PC-9 (cell line): Measurements from ENCODE around the gene KLHL15. TPM values are rescaled to one million over a fixed set of nuclear protein-coding genes. Genes with fewer than 3 reads are reported as not detected.

Source experiments
- BruUV-seq: library from RNA; stranded (reverse); fragments of 400-500 nt; replicated peaks from 2 replicates; lab custom pipeline; 2021; lab: Mats Ljungman, UMichigan
- CTCF ChIA-PET: fragments of 300-600 bp; sonication (Branson Sonifier 250); formaldehyde crosslinking; loops from one replicate; lab custom pipeline; 2022; ENCODE audit warnings: antibody characterized with exemption; lab: Charles Lee
- POLR2A ChIA-PET: fragments of 300-600 bp; sonication (Branson Sonifier 250); formaldehyde crosslinking; loops from one replicate; lab custom pipeline; 2022; ENCODE audit warnings: antibody characterized with exemption; ENCODE audit not compliant: unreplicated experiment; lab: Charles Lee
- DNase-seq, 2 experiments: peaks; one replicate each; pipeline versions ENCODE4 v3.0.0 to v3.0.0-alpha.2; 2015 to 2022; ENCODE audit warnings: mixed read lengths in 1 of 2
- H2AFZ ChIP-seq: fragments of 200-600 bp; sonication (generic); 2 replicates; pipeline ENCODE4 v1.8.1; 2017; ENCODE audit warnings: antibody characterized with exemption
- H3F3A ChIP-seq: fragments of 200-600 bp; sonication (generic); 2 replicates; pipeline ENCODE4 v1.8.1; 2017; ENCODE audit warnings: antibody characterized with exemption, mild to moderate bottlenecking, low read depth; ENCODE audit not compliant: insufficient read depth
- H3K27ac ChIP-seq: fragments of 200-600 bp; sonication (generic); 2 replicates; pipeline ENCODE4 v1.6.1; 2016; ENCODE audit warnings: mixed run types
- H3K27me3 ChIP-seq: fragments of 200-600 bp; sonication (generic); 2 replicates; pipeline ENCODE4 v1.6.1; 2016; ENCODE audit warnings: low read depth, mixed run types; ENCODE audit not compliant: insufficient read depth
- H3K36me3 ChIP-seq: fragments of 200-600 bp; sonication (generic); 2 replicates; pipeline ENCODE4 v1.6.1; 2016; ENCODE audit warnings: low read depth, mixed run types
- H3K4me1 ChIP-seq: fragments of 200-600 bp; sonication (generic); replicated peaks from 2 replicates; pipeline ENCODE4 v1.6.1; 2016; ENCODE audit warnings: mixed run types; ENCODE audit not compliant: insufficient read depth
- H3K4me2 ChIP-seq: fragments of 200-600 bp; sonication (generic); 2 replicates; pipeline ENCODE4 v1.6.1; 2017; ENCODE audit warnings: mixed run types
- H3K4me3 ChIP-seq: fragments of 200-600 bp; sonication (generic); 2 replicates; pipeline ENCODE4 v1.6.1; 2016; ENCODE audit warnings: mixed run types
- H3K79me2 ChIP-seq: fragments of 200-600 bp; sonication (generic); 2 replicates; pipeline ENCODE4 v1.6.1; 2017; ENCODE audit warnings: low read depth, mixed run types
- H3K9me2 ChIP-seq: fragments of 200-600 bp; sonication (generic); 2 replicates; pipeline ENCODE4 v1.8.1; 2017; ENCODE audit warnings: mild to moderate bottlenecking; ENCODE audit not compliant: insufficient read depth
- H3K9me3 ChIP-seq: fragments of 200-600 bp; sonication (generic); 2 replicates; pipeline ENCODE4 v1.8.1; 2016; ENCODE audit warnings: low read depth; ENCODE audit not compliant: insufficient read depth
- H4K20me1 ChIP-seq: fragments of 200-600 bp; sonication (generic); 2 replicates; pipeline ENCODE4 v1.8.1; 2017; ENCODE audit not compliant: insufficient read depth
- CTCF ChIP-seq: fragments of 200-600 bp; sonication (generic); conservative IDR thresholded peaks from 2 replicates; pipeline ENCODE4 v1.6.1; 2017; ENCODE audit warnings: mixed run types, antibody characterized with exemption, mild to moderate bottlenecking, moderate library complexity
- EZH2 ChIP-seq: fragments of 200-600 bp; sonication (generic); IDR thresholded peaks from 2 replicates; pipeline ENCODE4 v1.8.0; 2017; ENCODE audit warnings: antibody characterized with exemption, low read depth
- intact Hi-C: fragments of 100-400 bp; cut with micrococcal nuclease; formaldehyde crosslinking; loops from one replicate; pipeline ENCODE4 v1.10.0; 2022; ENCODE audit not compliant: unreplicated experiment
- total RNA-seq: library from RNA; stranded (reverse); gene quantifications from 2 replicates; pipeline ENCODE4 v1.2.3, GENCODE V29; 2021

Gene KLHL15
- total RNA-seq, 1 experiment from 2014 or later: 3.7 TPM

GRCh38 chrX:23981711-23982110 lies 45.3 kb downstream of the KLHL15 start:
- no peak overlapping the region for H3K4me2 ChIP-seq
- no peak for DNase-seq
- no peaks in the 10 kb centered on the region for H3K27me3 ChIP-seq
- intact Hi-C loops: no loop called here
- H3K4me1 ChIP-seq: no peaks in the 10 kb centered on the region
- H3K36me3 ChIP-seq: no peaks in the 10 kb centered on the region
- H3K79me2 ChIP-seq: no peaks in the 10 kb centered on the region
- H3K9me2 ChIP-seq: no peaks in the 10 kb centered on the region
- H3K9me3 ChIP-seq: no peaks in the 10 kb centered on the region
- POLR2A ChIA-PET: no interaction called here
- H2AFZ ChIP-seq: no peak overlapping the region
- no peak overlapping the region for H3K27ac ChIP-seq
- BruUV-seq: no TSS peak
- TF ChIP-seq CTCF (no peak), EZH2 (no peak)
- H3K4me3 ChIP-seq: no peak overlapping the region
- no peaks in the 10 kb centered on the region for H4K20me1 ChIP-seq
- no peaks in the 10 kb centered on the region for H3F3A ChIP-seq
- CTCF ChIA-PET: no interaction called here

- no peaks in the 10 kb centered on the region for H3K79me2 ChIP-seq
- no peak overlapping the region for H3K27ac ChIP-seq
- no peaks in the 10 kb centered on the region for H3K4me1 ChIP-seq
- DNase-seq: no peak
- H3K9me2 ChIP-seq: no peaks in the 10 kb centered on the region
- no peak overlapping the region for H3K4me2 ChIP-seq
- H4K20me1 ChIP-seq: no peaks in the 10 kb centered on the region
- no peaks in the 10 kb centered on the region for H3F3A ChIP-seq
- no peak overlapping the region for H3K4me3 ChIP-seq
- POLR2A ChIA-PET: no interaction called here
- BruUV-seq: no TSS peak
- H2AFZ ChIP-seq: no peak overlapping the region
- TF ChIP-seq CTCF: no peak
- TF ChIP-seq EZH2: no peak
- H3K36me3 ChIP-seq: no peaks in the 10 kb centered on the region
- no peaks in the 10 kb centered on the region for H3K9me3 ChIP-seq
- intact Hi-C loops: no loop called here
- CTCF ChIA-PET: no interaction called here
- no peaks in the 10 kb centered on the region for H3K27me3 ChIP-seq
Observed at GRCh38 chrX:23981222-23981621, 45.8 kb downstream of the KLHL15 start.

GRCh38 chrX:23980011-23980441 lies 47.0 kb downstream of the KLHL15 start:
- H3K4me3 ChIP-seq: no peak overlapping the region
- BruUV-seq: no TSS peak
- no peaks in the 10 kb centered on the region for H3K4me1 ChIP-seq
- no peak overlapping the region for H3K27ac ChIP-seq
- no peak overlapping the region for H2AFZ ChIP-seq
- H3K9me3 ChIP-seq: no peaks in the 10 kb centered on the region
- DNase-seq: no peak
- H3K36me3 ChIP-seq: no peaks in the 10 kb centered on the region
- intact Hi-C loops: no loop called here
- ChIA-PET POLR2A (no interaction called here), CTCF (no interaction called here)
- H4K20me1 ChIP-seq: no peaks in the 10 kb centered on the region
- no peaks in the 10 kb centered on the region for H3K9me2 ChIP-seq
- no peaks in the 10 kb centered on the region for H3K27me3 ChIP-seq
- H3K4me2 ChIP-seq: no peak overlapping the region
- no peaks in the 10 kb centered on the region for H3F3A ChIP-seq
- no peaks in the 10 kb centered on the region for H3K79me2 ChIP-seq
- TF ChIP-seq EZH2 (no peak), CTCF (no peak)
